Stimulated activated naive CD4-positive, alpha-beta T cell treated with Interleukin-2 at 50 U/mL for 16 hours (primary cell): Measurements from ENCODE around the gene PIK3R3.

ENCODE experiments used
- DNase-seq: peaks from one replicate; lab custom pipeline; 2025; lab: John Stamatoyannopoulos, UW

Gene PIK3R3

DNA sequence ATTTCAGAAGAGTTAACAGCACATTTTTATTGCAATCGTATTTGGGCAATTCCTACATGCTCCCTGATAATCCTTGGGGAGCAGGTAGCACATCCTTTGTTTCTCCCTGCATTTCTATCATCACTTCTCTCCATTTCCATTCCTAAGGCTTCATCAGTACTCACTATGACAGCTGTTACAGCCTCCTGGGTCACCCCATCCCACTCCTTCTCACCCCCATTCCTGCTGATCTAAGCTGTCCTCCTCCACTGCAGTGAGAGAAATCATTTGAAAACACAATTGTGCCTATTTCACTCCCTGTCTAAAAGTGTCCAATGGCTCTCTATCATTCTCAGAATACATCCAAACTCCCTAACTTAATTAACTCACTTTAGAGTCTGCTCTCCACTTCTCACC lies 25.5 kb upstream of the PIK3R3 start:
- no peak for DNase-seq

DNA sequence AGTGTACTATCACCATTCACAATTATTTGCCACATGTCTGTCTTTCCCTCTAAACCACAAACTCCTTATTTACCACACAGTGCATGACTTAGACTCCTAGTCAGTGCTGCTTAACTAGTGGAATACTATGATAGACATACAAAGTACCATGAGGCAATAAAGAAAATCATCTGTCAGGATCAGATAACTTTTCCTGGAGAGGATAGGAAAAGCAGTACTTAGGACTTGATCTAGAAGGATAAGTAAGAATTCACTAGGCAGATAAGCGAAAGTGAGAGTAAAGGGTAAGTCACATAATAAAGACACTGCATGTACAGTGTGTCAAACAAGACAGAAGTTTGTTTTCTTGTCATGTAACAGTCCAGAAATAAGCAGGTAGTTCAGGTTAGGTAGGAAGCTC lies 21.3 kb upstream of the PIK3R3 start:
- DNase-seq: no peak

DNA sequence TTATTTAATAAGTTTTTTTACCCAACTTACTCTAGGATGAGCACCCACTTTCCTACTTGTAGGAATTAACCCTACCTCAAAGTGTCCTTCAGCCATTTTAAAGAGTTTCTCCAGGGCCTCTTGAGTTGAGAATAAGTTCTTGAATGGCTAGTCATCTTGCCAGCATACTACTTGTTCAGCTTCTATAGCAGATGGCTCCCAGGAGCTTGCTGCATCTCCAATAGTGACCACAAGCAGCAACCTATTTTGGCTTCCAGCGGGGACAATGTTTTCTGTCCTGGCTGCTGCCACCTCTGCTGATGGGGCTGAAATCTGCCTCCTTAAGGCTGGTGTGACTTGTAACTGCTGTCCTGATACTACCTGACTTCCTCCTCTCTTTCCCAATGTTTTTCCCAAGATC lies 20.8 kb upstream of the PIK3R3 start:
- DNase-seq: no peak

DNA sequence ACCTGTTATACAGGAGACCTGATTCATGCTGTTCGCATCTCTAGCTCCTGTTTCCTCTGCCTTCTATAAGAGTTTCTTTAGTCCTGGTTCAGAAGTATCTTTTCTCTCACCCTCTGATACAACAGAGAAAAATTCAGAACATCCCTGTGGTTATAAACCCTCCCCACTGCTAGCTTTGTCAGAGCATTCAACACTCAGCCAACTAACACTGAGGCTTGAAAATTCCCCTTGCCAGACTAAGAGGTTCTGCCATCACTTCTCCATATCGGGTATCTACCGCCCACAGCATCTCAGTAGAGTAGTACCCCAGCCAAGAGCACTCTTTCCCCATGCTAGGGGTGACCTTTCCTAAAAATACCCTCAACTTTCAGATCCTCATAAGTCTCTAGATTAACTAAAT lies 19.6 kb upstream of the PIK3R3 start:
- no peak for DNase-seq

DNA sequence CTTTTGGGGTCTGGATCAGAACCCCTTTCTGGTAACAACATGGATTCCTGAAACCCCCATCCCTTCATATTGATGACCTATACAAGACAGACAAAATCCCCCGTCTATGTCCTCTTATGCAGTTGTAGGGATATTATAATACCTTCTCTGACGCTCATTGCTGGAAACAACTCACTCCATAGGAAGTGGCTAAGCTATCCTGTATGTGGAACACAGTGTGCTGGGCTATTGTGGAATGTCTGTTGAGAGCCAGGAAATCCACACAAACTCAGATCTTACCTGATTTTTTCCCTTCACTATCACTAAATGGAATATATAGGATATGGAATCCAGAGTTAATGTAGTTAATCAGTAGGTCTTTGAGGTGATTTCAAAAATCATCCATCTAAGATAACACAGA lies 17.7 kb upstream of the PIK3R3 start:
- no peak for DNase-seq

DNA sequence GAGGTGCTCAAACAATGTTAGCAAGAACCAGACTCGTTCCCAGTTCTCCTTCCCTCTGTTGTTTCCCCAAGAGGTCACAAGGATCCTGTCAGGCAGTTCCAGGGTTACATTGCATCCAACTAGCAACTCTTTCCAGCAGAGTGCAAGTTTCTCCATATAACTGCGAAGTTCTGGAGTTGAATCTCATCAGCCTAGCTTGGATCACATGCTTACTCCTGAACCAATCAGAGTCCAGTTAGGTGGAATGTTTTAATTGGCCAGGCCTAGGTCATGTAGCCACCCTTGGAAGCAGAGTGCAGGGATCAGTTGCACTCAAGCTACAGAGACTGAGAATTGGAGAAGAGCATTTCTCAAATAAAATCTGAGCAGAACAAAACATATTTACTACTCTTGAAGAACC lies 15.9 kb upstream of the PIK3R3 start:
- no peak for DNase-seq

DNA sequence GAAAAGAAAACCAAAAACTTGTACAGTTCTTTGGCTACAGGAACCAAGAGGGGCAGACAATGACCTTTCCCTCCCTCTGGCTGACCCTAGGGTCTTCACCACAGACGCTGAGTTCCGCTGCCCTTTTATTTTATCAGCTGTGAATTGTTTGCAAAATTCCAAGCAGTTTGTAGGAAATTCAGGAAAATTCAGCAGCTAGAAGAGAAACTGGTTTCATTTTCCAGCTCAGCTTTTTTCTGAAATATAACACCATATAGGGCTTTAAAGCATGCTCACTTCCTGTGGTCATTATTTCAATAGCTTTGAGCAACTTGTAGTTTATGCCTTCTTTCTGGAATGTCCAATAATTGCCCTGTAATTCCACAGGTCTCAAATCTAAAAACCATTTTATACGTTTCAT lies 5.5 kb upstream of the PIK3R3 start:
- DNase-seq: no peak

DNA sequence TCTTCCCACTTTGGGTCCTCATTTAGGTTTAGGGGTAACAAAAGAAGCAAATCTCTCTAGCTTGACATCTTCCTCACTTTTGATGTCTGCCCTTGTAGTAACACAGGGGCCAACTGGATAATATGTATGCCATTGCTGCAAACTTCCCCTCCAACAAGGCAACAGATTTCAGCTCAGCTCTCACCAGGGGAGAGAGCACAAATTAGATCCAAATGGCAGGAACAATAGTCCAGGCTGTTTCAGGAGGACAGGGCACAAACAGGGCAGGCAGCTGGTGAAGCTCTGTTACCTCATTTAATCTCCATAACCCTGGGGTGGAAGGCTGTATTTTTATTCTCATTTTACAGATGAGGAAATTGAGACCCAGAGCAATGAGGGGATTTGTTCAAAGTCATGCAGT lies 4.3 kb upstream of the PIK3R3 start:
- no peak for DNase-seq

DNA sequence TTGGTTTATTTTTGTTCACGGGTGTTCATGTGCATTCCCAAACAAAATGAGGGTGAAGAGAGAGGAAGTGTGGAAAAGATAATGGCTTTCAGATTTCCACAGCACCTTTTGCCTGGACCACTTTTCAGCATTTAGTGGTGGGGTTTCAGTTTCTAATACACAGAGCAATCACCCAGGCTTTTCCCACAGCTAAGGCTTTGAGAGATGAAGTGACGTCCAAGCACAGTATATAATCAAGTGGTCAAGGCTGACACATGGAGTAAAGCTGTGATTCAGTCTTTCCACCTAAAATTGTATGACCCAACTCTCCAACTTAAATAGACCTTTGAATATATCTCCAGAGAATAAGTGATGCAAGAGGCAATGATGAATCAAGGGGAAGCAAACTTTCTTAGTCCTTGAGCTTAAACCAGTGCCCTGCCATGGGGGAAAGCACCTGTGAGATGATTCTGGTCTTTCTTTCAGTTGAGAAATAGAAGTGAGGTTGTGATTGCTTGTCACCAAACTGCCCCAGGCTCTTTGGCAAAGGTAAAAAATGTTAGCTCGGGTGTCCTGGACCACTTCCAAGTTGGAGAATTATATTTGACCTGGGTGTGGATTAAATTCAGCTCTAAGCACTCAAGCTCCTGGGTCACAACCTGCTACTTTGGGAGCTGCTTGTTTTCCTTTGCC lies 2.4 kb upstream of the PIK3R3 start:
- no peak for DNase-seq

DNA sequence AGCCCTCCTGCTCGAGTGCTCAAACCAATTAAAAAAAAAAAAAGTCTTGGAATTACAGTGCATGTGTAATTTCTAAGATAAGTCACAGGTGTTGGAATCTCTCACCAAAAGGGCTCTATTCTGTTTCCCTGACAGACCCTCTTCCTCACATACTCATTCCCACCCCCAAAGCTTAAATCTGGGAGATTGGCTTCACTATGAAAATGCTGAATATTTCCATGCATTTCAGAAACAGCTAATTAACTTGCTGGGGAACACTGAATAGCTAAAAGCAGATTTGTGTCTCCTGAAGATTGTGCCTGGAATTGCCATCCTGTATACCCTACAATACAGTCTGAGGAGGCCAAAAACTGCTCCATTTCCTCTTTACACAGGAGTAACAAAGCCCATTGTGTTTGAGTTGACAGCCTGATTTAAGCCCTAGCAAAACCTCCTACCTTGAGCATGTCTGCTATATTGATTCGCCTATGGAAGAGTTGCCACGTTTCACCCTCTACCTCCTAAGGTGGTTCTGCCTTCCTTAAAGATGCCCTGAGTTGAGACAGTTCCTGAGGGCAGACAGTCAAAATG lies 1.4 kb upstream of the PIK3R3 start:
- DNase-seq: no peak

DNA sequence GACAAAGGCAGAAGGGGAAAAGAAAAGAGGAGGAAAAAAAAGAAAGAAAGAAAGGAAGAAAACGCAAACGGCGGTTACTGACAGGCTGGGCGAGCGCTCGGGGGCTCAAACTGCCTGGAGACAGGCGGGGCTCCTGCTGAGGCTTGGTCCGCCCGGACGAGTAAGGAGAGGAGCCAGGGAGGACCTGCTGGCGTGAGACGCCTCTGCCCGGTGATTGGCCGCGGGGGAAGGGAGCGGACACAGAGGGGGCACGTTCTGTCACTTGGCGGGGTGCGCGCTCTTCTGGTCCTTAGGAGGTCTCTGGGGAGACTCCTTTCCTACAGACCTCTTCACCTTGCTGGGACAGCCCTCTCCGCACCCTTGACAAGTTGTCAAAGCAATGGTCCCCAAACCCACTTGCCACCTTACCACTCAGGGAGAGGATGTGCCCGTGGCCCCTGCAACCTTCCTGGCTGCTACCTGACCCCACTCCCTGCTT lies 791 bp upstream of the PIK3R3 start:
- DNase-seq: no peak

DNA sequence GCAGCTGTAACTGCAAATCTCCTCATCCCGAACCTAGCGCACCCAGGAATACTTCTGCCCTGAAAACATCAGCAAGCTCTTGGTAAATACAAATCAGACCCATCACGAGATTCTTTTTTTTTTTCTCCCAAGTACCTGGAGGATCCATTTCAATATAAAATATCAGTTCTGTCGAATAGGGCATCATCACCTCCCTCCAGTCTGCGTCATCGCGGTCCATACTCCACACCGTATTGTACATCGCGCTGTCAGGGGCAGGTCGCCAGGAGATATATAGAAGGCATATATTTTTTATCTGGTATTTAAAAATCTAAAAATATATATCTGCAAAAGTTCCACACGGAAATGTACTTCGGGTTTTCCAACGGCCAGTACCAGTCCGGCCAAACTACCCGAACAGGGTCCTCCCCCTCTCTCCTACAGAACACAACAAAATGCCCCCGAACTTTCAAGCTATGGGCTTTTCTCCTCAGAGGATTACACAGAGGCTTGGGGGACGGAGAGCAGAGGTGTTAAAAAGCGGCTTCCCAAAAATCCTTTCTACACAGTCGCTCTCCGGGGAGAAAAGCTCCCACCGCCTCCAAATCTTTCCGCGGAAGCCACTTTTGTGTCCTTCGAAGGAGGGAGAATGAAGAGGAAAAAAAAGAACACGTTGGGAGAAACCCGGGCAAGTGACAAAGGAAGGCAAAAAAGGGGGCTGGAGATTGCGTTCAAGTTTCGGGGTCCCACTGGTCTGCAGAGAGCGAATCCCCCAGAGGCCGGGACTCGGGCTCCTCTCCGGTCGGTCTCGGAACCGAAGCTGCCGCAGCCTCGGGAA lies 509 bp downstream of the PIK3R3 start:
- peak; percentile 16 for DNase-seq

DNA sequence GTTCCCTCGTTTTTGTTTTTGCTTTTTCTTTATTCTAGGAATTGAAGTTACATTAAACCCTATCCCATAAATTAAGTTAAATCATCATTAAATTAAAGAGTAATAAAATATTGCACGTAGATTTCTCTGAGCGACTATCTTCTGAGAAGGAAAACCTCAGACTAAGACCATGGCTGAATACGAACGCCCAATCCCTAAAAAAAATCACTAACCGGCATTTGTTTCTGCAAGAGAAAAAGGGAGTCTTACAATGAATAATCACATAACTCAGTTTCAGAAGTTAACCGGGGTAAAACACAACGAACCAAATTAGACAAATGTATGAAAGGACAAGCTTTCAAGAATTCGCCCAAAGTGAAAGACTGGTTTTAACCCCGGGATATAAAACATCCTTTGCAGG lies 1.3 kb downstream of the PIK3R3 start:
- no peak for DNase-seq

DNA sequence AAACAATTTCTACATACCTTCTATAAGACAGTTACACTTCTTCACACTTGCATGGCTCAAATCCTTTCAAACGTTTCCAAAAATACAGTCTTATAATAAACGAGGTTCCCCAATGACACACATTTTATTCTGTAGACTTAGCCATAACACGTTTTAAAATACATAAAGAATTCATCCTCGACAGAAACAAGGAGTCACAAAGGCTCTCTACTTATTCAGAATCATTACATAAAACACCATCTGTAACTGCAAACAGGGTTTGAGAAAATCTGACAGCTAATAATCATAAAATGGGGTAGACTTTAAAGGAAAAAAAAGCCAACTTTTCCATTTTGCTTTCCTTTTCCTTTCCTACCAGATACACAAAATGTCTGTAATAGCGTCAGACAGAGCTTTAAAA lies 1.8 kb downstream of the PIK3R3 start:
- no peak for DNase-seq

DNA sequence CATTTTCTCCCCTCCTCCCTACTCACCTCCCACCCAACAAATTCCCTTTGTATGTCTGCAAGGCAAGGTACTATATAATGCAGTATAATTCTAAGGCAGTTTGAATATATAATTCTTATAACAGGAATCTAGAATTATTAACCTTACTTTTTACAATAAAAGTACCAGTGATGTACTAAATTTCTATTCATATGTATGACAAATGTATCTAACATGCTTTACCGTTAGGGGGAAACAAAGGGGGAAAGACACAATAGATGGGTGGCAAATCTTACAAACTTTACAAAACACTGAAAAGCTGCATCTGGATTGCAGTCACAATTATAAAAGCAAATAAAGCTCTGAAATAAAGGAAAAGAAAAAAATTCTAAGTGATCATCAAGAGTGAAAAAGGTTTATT lies 2.3 kb downstream of the PIK3R3 start:
- no peak for DNase-seq

DNA sequence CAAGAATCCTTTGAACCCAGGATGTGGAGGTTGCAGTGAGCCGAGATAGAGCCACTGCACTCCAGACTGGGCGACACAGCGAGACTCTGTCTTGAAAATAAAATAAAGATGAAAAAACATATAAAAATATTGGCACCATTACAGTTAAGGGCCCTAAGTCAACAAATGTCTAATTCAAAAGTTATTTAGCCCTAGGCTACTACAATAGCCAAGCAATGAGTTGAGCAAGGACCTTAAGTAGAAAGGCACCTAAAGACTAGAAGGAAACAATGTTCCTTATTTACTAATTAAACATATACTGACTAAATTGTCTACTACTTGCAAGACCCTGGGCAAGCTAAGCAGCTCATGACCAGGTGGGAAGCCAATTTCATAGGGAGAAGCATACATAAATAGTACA lies 4.1 kb downstream of the PIK3R3 start:
- no peak for DNase-seq

DNA sequence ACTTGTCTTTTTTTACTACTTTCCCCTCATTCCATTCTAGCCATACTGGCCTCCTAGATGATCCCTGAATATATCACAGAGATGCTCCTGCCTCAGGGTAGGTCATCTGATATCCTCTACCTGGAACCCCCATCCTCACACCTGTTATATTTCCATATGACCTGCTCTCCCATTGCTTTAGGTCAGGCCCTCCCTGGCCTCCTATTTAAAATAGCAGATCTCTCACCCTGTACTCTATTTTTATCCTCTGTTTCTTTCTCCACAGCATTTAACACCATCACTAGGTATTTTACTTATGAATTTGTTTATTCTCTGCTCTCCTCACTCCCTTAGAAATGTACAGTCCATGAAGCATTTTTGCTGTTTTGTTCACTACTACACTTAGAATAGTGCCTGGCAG lies 13.6 kb downstream of the PIK3R3 start:
- DNase-seq: no peak

DNA sequence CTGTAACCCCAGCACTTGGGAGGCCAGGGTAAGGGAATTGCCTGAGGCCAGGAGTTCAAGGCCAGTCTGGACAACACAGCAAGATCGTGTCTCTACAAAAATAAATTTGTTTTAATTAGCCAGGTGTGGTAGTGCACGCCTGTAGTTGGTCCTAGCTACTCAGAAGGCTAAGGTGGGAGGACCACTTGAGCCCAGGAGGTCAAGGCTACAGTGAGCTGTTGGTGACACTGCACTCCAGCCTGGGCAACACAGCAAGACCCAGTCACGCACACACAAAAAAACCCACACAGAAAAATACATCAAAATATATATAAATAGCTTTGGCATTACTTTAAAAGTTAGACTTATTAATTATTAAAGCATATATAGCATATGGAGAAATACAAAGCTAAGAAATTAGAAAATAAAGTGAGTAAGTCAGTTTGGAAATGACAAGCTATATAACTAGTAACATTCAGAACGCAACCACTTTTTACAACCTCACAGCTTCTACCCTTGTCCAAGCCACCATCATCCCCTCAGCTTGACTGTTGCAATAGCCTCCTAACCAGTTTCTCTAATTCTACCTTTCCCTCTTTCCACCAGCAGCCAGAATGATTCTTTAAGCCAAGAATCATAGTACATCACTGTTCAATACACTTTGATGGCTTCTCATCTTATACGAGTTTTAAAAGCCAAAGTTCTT lies 14.5 kb downstream of the PIK3R3 start:
- no peak for DNase-seq

DNA sequence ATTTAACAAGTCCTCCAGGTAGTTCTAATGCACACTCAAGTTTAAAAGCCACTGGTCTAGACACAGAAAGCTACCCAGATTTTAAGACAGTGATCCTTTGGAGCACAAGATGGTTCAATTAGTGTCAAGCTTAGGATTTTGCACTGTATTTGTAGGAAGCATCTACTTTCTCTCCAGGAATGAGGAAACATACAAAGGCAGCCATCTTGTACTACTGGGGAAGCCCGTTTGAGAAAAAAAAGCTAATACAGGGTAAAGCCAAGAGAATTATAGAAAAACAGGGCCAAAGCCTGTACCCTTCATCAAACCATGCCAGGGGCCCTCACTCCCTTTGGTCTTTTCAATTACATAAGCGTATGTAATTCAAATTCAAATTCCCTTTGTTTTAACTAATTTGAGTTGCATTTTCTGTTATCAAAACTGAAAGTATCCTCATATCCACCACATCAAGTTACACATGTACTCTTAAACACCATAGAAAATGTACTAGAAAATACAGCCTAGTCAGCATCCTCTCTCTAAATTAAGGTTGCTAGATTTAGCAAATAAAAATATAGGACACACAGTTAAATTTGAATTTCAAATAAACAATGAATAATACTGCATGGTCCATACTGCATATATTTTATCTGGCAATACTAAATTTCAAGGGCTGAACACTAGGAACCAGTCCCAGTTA lies 17.4 kb downstream of the PIK3R3 start:
- DNase-seq: no peak

DNA sequence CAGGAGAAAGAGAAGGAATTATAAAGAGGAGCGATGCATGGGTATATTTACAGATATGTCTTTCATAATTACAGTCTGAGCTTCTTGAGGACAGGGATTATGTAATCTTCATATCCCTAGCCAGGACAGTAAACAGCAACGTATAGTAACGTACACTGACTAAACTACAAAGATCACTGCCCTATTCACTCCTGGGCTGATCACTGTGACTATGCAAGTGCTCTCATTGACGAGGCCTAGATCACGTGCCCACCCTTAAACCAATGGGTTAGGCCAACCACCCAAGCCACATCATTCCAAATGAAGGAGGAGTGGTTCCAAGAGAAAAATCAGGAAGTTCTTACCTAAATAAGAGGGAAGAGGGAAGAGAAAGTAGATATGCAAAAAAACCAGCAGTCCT lies 18.5 kb downstream of the PIK3R3 start:
- no peak for DNase-seq

DNA sequence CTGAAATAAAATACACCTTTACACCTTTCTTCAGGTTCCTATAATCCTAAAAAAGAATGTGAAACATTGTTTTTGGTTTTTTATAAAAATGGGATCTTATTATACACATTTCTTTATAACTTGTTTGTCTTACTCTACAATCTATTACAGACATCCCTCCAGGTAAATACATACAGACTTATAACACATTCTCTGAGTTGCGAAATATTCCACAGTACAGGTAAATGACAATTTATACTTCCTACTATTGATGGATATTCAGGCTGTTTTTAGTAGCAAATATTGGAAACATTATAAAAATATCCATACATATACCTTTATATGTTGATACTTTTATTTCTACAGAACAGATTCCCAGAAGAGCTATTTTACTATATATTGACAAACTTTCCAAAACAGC lies 20.3 kb downstream of the PIK3R3 start:
- DNase-seq: no peak

DNA sequence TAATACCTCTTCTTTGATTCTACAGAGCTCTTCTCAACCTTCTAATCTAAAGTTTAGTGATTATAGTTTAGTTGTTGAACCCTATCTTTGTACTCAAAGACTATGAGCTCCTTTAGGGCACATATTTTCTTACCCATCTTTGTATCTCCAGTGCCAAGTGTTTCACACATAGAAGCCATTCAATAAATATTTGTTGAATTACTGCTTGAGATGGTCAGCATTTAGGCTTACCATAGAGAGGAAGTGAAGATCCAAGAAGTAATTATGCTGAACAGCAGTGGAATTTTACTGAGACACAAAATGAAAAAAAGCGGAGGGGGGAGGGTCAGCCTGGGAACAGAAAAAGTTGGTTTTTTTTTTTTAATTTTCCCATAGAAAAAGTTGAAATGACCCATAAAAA lies 21.9 kb downstream of the PIK3R3 start:
- no peak for DNase-seq
